Stimulated activated CD8-positive, alpha-beta memory T cell treated with anti-CD3 and anti-CD28 coated beads, Interleukin-2, amount 100 ng/mL, for 48 hours (primary cell): ENCODE results near the gene CXCL3.

Source experiments
- DNase-seq, 2 donors: peaks; one replicate each; pipeline ENCODE4 v3.0.0-alpha.2; 2020; ENCODE audit warnings: low read depth in 2 of 2

The CXCL3 gene

GRCh38 chr4:74014332-74014731 lies 24.2 kb downstream of the CXCL3 start:
- no peak for DNase-seq

GRCh38 chr4:74013264-74013663 lies 25.2 kb downstream of the CXCL3 start:
- no peak for DNase-seq

GRCh38 chr4:74012130-74012529 lies 26.4 kb downstream of the CXCL3 start:
- DNase-seq: no peak

GRCh38 chr4:74009307-74009706 lies 29.2 kb downstream of the CXCL3 start:
- DNase-seq: no peak

GRCh38 chr4:74006009-74006476 lies 32.4 kb downstream of the CXCL3 start:
- no peak for DNase-seq

- DNase-seq: no peak
These were observed 33.0 kb downstream of the CXCL3 start for GRCh38 chr4:74005528-74005927.

GRCh38 chr4:74004668-74005067 lies 33.8 kb downstream of the CXCL3 start:
- DNase-seq: no peak

- DNase-seq: no peak
These were observed 38.2 kb downstream of the CXCL3 start for GRCh38 chr4:74000301-74000700.

- no peak for DNase-seq
These were observed 40.2 kb downstream of the CXCL3 start, which contains the start of gene CXCL5 for GRCh38 chr4:73998040-73999011. CXCL5 (minus strand) TSS chr4:73998677; CDS start chr4:73998581, 96 bp downstream.

- no peak for DNase-seq
These were observed 46.4 kb downstream of the CXCL3 start for GRCh38 chr4:73992050-73992449.

GRCh38 chr4:73991742-73992000 lies 46.8 kb downstream of the CXCL3 start:
- no peak for DNase-seq

- DNase-seq: no peak
These were observed 47.3 kb downstream of the CXCL3 start for GRCh38 chr4:73990988-73991741.

GRCh38 chr4:73989928-73990327 lies 48.6 kb downstream of the CXCL3 start:
- DNase-seq: no peak

GRCh38 chr4:73989031-73989430 lies 49.5 kb downstream of the CXCL3 start:
- DNase-seq: no peak

GRCh38 chr4:73988061-73988460 lies 50.4 kb downstream of the CXCL3 start, which contains the start of gene PPBP:
PPBP (minus strand) TSS chr4:73988190; CDS start chr4:73988103, 87 bp downstream.
- no peak for DNase-seq
